GM19397 (cell line): Measurements from ENCODE around the gene DAB2IP.
"Not testable (repeated sequence)": the region's sequence is repeated elsewhere in the genome, so short reads cannot be mapped to it uniquely, and the experiment has no call there.

Experiments
- ATAC-seq: cut with Tn5 transposase; IDR thresholded peaks from one replicate; pipeline ENCODE4 v1.9.1; 2021; ENCODE audit warnings: mild to moderate bottlenecking, moderate library complexity; ENCODE audit not compliant: unreplicated experiment

DAB2IP gene

DNA sequence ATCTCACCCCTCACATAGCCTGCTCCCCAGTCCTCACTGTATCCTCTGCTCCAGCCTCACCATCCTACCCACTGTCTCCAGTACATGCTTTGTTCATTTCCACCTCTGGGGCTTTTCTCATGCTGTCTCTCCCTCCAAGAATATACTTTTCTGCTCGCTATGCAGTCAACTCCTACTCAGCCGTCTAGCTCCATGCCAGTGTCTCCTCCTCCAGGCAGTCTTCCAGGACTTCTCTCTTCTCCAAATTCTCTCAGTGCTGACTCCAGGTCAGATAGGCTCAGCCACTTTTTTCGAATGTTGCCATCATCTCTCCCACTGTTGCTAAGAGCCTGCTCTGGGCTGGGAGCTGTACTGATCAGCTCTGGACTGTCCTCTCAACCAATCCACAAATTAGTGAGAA, 8.0 kb upstream of the DAB2IP start:
- no peak for ATAC-seq

DNA sequence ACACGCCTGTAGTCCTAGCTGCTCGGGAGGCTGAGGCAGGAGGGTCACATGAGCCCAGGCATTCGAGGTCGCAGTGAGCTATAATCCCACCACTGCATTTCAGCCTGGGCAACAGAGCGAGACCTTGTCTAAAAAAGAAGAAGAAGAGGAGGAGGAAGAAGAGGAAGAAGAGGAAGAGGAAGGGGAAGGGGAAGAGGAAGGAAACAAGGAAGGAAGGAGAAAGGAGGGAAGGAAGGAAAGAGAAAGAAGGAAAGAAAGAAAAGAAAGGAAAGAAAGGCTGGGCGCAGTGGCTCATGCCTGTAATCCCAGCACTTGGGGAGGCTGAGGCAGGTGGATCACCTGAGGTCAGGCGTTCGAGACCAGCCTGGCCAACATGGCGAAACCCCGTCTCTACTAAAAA, 7.4 kb upstream of the DAB2IP start:
- ATAC-seq: not testable (repeated sequence)

DNA sequence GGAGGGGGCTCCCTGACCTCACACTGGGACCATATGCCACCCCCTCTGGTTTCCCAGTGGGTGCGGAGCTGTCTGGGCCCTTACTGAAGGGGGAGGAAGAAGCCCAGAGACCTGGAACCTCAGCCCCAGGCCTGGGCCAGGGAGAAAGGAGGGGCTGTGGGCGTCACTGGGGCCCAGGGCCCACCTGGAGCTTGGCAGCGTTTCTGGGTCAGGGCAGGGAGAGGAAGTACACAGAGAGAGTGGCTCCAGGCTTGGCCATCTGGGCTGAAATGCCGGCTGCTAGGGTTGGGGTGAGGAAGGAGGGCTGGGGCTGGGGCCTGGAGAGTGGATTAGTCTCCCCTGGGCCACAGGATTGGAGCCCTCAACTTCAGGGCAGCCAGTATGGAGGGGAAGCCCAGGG, 6.4 kb upstream of the DAB2IP start:
- no peak for ATAC-seq

DNA sequence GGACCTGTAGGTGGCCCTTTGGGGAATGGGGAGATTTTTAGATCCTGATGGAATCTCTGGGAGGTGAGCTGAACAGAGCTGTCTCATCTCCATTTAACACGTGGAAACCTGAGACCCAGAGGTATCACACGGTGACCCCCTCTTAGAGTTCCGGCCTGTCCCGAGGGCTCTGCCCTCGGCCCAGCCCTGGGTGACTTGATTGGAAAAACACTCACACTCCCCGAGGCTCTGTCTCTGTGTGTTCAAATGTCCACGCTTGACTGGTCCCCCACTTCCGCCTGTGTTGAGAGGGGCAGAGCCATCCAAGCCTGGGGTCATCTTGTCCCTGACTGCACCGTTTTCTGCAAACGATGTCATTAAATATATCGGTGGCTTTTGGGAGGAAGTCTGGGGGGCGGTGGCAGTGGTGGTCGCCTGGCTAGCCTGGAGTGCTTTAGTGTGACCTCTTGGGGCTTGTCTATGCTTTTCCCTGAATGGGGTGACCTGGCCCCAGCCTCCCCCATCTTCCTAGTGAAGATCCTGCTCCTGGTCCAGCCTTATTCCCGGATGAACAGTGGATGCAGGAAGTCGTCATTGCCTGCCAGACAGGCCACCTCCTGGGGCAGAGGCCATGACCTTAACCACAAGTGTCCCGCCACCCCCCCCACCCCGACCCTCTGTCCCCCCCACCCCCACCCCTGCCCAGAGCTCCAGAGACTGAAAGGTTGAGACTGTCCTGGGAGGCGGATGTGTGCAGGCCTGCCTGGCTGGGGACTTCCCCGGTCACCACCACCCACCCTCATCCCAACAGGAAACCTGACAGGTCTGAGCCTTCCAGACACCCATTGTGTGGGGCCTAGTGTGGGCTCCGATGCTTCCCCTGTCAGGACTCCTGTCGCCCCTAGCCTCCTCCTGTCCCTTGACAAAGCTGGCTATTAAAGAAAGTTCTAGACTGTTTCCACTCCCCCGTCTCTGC, 5.3 kb upstream of the DAB2IP start:
- no peak for ATAC-seq

DNA sequence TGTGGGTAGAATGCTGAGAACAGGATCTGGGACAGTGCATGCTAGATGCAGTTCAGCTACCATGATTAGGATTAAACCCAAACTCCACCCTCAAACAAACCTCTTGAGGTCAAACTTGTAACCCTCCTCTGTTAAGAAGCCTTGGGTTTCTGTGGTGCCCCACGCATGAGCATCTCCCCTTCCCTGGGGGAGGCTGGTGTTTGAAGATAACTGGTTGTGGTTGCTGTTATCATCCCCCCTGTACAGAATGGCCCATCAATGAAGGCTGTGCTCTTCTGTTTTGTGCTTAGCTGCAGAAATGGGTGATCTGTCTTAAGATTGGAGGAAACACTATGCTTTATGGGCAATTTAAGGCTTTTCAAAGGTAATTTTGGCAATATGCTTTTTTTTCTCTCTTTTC, 4.4 kb upstream of the DAB2IP start:
- ATAC-seq: no peak

DNA sequence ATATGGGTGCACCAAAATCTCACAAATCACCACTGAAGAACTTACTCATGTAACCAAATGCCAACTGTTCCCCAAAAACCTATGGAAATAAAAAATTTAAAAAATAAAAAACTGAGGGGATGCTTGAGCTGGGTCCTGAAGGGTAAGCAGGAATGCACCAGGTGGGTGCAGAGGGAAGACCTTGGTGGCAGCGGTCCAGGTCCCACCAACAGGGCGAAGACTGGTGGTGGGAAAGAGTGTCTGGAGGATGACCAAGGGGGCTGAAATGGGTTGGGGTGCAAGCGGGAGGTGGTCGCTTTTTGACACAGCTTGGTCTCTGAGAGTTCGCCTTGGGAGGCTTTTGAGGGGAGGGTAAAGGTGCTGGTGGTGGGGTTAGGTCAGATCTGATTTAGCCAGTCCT, 3.3 kb upstream of the DAB2IP start:
- no peak for ATAC-seq

DNA sequence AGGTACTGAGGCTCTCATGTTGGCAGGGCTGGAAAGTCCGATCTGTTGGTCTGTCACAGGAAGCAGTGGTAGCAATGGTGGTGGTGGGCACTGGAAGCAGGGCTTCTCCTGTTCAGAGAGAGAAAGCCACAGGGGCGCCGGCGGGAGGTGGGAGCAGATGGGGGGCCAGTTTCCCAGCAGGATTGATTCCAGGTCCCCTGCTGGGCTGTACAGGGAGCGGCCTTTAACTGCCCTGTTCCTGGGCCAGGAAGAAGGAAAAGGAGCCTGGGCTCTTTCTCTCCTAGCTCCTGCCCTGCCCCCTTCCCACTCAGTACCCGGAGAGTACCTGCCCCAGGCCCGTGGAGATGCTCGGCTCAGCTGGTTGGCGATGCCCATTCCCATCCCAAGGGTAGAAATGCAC, 2.6 kb upstream of the DAB2IP start:
- ATAC-seq: no peak

DNA sequence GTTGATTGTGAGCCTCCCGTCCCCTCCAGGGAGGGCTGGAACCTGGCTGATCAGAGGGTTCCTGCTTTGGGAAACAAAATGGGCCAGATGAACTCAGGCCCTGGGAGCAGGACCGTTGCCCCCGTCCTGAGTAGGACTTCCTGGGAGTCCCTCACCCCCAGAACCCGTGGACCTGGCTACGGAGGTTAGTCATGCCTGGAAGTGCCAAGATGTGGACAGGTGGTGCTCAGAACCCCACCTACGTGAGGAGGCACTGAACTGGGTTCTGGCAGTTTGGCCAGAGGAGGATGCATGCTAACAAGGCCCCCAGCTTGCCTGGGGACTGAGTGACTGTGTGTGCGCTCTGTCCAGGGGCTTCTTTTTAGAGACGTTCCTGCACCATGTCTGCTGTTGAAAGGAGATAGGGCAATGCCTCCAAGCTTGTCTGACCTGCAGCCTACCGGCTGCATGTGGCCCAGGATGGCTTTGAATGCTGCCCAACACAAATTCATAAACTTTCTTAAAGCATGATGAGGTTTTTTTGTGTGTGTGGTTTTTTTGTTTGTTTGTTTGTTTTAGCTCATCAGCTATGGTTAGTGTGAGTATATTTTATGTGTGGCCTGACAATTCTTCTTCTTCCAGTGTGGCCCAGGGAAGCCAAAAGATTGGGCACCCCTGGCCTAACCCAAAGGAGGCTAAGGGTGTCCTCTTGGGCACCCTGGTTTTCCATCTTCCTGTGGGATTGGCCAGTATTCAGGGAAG, 1.8 kb upstream of the DAB2IP start:
- ATAC-seq: no peak

DNA sequence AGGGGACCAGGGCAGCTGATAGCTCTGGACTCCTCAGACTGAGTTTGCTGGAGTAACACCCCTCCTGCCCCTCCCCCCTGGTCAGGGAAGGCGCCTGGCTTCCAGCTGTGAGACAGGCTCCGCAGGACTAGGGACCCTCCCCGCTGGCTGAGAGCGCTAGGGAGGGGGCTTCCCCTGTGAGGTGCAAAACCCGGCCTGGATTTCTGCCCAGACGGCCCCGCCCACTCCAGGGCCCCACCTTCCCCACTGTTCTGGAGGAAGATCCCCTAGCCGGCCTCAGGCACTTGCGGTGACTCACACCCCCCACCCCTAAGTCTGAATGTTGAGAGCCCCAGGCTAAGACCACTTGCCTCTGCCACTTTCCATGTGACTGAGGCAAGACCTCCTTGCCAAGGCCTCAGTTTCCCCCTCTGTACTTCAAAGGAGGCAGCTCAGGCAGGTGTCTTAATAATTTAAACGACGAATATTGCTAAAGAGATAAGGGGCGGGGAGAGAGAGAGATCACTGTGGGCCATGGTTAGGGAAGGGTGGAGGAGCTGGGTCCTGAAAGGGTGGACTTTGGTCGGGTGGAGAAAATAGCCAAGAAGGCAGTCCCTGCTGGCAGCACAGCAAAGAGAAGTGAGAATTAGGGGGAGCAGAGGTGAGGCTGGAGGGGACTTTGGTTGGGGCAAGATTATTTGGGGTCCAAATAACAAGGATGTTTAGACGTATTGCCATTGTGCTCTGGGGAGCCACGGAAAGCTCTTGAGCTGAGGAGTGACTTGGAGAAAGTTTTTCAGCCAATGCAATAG, 1.0 kb upstream of the DAB2IP start:
- ATAC-seq: no peak

DNA sequence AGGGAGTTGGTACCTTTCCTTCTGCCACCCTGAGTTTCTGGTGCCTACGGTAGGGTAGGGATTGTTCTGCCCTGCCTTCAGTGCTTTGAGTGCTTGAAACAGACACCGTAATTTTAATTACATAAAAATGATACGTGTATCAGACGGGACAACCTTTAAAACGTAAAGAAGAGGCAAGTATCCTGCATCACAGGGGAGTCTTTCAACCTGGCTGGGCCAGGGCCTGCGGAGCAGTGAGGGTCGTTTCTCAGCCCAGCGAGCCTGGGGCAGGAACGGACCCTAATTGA, 483 bp upstream of the DAB2IP start:
- ATAC-seq: no peak

DNA sequence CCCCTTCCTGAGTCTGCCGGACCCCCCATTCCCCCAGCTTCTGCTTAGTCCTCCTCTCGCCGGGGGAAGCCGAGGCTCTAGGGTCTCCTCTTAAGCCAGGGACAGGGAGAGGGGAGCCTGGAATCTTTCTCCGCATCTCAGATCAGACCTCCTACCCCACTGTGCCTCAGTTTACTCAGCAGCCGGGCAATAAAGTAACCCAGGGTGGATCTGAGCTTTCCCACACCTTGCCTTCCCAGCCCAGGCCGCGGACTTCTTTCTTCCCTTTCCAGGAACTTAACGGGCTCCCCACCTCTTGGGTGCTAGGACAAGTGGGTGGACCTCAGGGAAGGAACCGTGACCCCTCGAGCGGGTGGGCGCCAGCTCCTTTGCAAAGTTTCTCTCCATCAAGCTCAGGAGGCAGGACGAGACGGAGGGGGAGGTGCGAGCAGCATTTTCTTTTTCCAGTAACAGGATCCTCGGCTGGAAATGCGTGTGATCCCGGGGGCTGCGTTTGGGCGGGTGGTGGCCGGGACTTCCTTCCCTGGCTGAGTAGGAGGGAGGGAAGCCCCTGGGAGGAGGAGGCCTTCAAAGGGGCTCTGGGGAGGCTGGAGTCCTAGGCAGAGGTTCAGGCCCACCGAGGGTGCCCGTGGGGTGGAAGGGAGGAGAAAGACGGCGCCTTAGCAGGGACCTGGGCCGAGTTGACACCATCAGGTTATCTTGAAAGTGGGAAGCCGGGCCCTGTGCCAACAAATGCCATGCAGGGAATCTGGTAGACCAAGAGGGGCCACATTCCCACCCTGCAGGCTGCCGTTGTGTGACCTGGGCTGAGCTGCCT, 795 bp downstream of the DAB2IP start:
- no peak for ATAC-seq

DNA sequence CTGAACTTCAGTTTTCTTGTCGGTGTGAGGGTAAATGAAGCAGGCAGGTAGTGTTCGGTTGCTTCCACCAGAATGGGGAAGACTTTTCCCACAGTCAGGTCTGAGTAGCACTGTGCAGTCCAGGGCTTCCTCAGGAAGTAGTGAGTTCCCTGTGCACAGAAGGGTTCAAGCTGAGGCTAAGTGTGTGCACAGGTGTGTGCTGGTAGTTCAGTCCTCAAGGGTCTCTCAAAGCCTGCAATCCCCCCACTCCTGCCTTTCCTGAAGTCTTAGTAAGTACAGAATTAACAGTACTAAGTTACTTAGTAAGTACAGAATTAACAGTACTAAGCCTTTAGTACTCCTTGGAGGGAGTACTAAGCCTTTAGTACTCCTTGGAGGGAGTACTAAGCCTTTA, 1.4 kb downstream of the DAB2IP start:
- ATAC-seq: no peak

DNA sequence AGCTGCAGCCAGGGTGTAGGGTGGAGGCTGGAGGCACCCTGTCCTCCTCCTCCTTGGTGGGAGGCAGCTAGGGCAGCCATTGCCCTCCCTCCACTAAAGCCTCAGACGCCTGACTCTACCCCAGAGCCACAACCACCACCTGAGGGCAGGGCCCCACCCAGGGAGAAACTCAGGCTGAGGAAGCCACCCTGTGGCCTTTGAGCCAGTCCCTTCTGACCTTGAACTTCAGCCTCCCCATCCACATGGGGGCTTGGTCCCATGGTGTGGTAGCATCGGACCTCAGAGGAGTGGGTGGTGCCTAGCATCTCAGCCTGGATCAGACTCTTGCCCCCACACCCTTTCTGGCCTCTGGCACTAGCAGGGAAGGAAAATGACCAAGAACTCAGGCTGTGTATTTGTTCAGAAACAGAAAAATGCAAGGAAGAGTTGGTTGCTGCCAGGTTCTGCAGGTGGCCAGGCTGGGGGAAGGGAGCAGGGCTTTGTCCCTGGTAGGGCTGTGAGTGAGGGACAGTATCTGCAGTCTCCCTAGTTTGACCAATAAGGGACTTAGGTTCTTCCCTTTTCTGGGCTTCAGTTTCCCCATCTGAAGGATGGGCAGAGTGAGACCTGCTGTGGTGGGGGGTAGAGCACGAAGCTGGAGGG, 3.2 kb downstream of the DAB2IP start:
- no peak for ATAC-seq

DNA sequence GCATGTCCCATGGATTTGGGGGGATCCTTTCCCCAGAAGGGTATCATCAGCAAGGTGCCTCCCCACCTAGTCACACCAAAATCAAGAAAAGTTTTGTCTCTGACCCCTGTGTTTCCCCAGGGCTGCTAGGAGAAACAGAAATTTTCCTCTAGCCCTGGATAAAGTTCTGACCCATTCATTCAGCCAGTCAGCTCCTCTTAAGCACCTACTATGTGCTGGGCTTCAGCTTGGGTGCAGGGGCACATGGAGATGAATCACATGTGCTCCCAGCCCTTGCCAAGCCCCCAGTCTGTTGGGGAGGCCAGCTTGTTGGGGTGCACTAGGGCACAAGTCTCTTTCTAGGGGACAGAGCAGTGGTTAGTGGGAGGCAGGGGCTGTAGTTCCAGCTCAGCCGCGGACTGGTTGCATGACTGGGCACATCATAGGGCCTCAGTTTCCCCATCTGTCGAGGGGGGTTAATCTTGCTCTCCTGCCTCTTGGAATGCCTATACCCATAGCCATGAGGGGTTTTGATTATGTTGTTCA, 3.9 kb downstream of the DAB2IP start:
- no peak for ATAC-seq

DNA sequence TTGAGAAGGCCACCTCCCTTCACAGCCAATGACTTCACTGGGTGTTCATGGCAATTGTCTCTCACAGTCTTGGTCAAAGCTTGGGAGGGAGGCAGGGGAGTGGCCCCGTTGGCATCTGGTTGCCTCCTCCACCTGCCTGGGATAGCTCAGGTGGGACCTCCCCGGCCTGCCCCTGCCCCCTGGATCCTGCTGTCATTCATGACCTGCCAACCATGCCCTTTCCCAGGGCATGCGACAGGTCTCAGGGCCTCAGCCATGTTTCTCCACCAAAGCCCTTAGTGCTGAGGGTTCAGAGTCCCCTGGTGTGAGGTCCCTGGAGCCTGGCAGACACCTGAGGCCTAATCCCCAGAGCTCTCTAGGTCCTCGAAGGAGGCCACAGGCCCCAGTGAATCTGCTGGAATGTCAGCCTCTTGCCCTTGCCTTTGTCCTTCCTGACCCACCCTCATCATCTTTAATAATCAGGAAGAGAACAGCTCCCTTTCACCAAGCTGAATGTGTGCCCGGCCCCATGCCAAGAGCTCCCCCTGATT, 5.6 kb downstream of the DAB2IP start:
- no peak for ATAC-seq

DNA sequence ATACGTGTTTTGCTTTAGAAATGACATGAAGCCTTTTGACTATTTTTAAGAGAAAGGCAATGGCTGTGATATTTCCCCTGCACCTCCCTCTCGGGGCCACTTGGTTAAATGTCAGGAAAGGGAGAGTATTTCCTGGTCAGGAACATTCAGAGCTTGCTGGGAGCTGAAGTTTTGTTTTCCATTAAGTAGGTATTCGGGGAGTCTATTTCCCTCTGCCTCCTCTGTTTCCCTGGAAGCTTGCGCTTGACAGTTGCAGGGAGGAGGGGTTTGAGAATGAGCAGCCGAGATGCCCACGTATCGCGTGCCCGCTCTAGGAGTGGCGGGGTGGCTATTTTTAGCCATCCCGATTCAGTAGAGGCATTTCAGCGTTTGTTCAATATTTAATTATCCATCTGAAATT, 6.7 kb downstream of the DAB2IP start:
- no peak for ATAC-seq

DNA sequence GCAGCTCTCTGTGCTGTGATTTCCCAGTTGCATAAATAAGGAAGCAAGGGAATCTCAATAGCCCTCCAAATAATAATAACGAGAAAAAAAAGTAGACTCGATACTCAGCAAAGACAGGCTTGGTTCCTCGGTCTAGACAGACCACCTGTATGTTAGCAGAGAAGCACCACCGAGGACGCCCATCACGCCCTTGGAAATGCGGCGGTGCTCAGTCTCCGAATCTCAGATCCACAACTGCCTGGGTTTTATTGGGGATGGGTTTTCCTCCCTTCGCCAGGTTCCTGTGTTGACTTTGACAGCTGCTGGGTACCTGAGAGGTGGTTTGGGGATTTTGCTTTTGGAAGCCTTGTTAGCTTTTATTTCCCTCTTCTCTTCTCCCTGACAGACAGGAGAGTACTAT, 7.2 kb downstream of the DAB2IP start:
- no peak for ATAC-seq

DNA sequence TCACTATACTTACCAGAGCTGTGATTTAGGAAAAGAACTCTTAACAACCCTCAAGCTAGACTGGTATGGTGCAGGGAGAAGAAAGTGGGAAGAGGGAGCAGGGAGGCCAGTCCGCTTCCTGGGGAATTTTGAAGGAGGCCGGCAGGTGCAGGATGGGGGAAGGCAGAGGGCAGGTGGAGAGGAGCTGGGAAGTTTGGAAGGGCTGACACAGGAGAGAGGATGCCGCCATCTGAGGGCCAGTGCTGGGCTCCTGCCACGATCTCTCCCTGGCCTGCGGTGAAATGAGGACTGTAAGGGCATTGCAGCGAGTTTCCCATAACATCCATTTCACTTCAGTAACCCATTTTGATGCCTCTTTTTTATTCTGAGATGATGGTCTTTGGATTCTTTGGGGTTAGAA, 8.9 kb downstream of the DAB2IP start:
- no peak for ATAC-seq

DNA sequence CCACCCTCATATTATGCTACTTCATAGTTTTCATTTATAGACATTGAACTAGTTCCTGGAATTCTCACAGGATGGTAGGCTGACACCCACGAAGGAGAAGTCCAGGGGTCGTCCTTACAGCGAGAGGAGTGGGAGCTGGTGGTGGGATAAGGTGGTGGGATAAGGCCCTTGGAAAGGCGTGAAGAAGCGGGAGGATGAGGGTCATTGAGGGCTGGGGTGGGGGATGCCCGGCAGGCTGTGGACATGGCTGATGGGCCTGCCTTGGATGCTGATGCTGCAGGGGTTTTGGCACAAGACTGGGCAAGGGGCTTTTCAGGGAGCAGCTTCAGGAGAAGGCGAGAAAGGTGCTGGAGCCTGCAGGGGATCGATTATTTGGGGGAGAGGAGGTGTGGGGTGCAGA, 9.4 kb downstream of the DAB2IP start:
- no peak for ATAC-seq

DNA sequence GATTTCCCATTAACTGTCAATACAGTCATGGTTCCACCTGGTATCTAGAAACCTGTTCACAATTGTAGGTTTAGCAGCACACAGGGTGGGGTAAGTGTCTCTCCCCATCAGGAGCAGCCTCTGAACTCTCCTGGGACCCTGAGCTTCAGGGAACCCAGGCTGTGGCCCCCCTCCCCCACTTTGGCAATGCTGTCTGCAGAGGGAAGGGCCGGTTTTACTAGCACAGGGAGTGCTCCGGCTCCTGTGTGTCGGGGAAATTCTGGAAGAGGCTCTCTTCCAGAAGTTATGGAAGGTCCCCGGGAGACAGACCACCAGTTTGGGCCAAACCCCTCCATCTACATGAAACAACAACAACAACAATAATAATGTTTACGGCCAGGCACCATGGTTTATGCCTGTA, 9.9 kb downstream of the DAB2IP start:
- no peak for ATAC-seq
